Measurements from ENCODE around the gene LRRN2. TPM values are rescaled to one million over a fixed set of nuclear protein-coding genes. Genes with fewer than 3 reads are reported as not detected.

The LRRN2 gene
- total RNA-seq, 4 donors from 2014 or later: 2.0 to 8.6 (median 3.9) TPM

DNA sequence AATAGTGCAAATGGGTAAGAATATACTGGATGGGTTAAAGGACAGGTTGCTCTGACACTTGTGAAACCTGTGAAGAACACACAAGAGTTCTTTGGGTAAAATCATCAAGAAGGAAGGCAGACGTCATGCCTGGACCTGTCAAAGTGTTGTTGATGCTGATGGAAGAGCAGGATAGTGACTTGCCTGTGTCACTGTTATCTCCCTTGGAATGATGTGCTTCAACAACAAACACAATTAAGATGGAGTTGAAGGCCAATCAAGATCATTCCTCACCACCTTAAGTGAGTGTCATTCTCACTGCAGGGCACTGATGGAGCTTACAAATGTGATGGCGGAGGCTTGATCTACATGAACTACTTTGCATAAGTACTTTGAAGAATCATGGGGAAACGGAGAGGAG, 73.2 kb downstream of the LRRN2 start:
- Histone ChIP-seq H3K9me3 (no peaks in the 10 kb centered on the region), H3K27me3 (no peaks in the 10 kb centered on the region), H3K4me3 (replicated peaks in 1 of 3) (no peak overlapping the region), H3K4me1 (no peaks in the 10 kb centered on the region), H3K36me3 (no peaks in the 10 kb centered on the region), H3K27ac (no peak overlapping the region)
- TF ChIP-seq CTCF (IDR thresholded peaks at IDR 0.05): no peak
- TF ChIP-seq POLR2A (IDR thresholded peaks at IDR 0.05): no peak
- no peak for DNase-seq
- 84 to 91% methylated on average over 3 of the region's 3 CpGs for WGBS, 2 donors
- intact Hi-C loops (cut with DNase I): no loop called here

GRCh38 chr1:204611036-204611435, 74.5 kb downstream of the LRRN2 start:
- Histone ChIP-seq H3K36me3 (no peaks in the 10 kb centered on the region), H3K27me3 (no peaks in the 10 kb centered on the region), H3K4me1 (no peaks in the 10 kb centered on the region), H3K27ac (no peak overlapping the region), H3K4me3 (replicated peaks in 1 of 3) (no peak overlapping the region), H3K9me3 (no peaks in the 10 kb centered on the region)
- TF ChIP-seq POLR2A (IDR thresholded peaks at IDR 0.05): no peak
- TF ChIP-seq CTCF (IDR thresholded peaks at IDR 0.05): no peak
- WGBS, 2 donors: 79% methylated on average over 3 of the region's 3 CpGs
- DNase-seq: no peak
- intact Hi-C loops (cut with DNase I): no loop called here

GRCh38 chr1:204607910-204608309, 77.6 kb downstream of the LRRN2 start:
- Histone ChIP-seq H3K9me3 (no peaks in the 10 kb centered on the region), H3K4me3 (replicated peaks in 1 of 3) (no peak overlapping the region), H3K4me1 (no peaks in the 10 kb centered on the region), H3K36me3 (no peaks in the 10 kb centered on the region), H3K27me3 (no peaks in the 10 kb centered on the region), H3K27ac (no peak overlapping the region)
- 85 to 87% methylated on average over 6 of the region's 6 CpGs for WGBS, 2 donors
- no peak for DNase-seq
- intact Hi-C loops (cut with DNase I): no loop called here
- TF ChIP-seq POLR2A (IDR thresholded peaks at IDR 0.05) (no peak), CTCF (IDR thresholded peaks at IDR 0.05) (no peak)

DNA sequence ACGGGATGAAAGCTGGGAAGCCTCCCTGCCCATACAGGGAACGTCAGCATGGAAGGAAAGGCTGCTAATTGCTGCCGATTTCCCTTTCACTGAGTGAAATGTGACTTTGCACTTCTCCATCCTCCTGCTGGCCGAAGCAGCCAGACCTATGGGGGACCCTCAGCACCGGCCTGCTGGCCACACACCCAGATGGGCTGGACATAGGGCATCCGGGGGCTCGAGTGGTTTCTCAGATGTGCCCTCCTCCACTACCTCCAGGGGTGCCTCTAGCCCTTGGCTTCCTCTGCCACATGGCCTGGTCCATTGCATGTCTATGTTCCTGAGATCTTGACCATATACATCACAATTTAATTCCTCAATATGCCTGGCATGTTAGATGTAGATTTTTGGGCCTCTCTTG, 79.7 kb downstream of the LRRN2 start:
- no peak overlapping the region for H3K4me3 ChIP-seq (replicated peaks in 1 of 3)
- H3K4me1 ChIP-seq: no peaks in the 10 kb centered on the region
- no peak overlapping the region for H3K27ac ChIP-seq
- H3K36me3 ChIP-seq: no peaks in the 10 kb centered on the region
- intact Hi-C loops (cut with DNase I): no loop called here
- no peak for DNase-seq
- WGBS, 2 donors: 73 to 79% methylated on average over 5 to 7 of the region's 7 CpGs
- no peaks in the 10 kb centered on the region for H3K27me3 ChIP-seq
- H3K9me3 ChIP-seq: no peaks in the 10 kb centered on the region
- no peak for TF ChIP-seq CTCF (IDR thresholded peaks at IDR 0.05)
- no peak for TF ChIP-seq POLR2A (IDR thresholded peaks at IDR 0.05)

DNA sequence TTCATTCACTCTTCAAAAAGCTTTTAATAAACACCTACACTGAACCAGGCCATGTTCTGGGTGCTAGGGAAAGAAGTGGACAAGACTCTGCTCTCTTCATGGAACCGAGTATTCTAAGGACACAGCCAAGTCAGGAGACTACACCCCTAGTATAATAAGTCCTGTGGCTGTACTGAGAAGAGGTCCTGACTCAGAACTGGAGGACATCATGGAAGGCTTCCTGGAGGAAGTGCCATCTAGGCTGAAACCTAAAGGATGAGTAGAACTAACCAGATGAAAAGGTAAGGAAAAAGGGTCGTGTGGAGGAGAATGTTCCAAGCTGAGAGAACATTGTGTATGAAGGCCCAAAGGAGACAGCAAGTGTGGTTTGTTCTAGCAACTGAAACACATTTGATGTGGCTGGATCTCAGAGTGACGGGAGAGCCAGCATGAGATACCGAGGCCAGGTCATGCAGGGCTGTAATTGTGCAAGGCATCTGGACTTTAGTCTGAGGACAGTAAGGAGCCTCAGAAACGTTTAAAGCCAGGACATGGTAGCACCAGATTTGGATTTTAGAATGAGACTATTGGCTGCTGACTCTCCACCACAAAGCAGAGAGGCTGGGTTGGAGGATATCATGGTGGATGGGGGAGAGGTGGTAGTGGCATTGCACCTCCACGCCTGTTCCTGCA, 82.5 kb downstream of the LRRN2 start:
- intact Hi-C loops (cut with DNase I): no loop called here
- Histone ChIP-seq H3K27me3 (no peaks in the 10 kb centered on the region), H3K4me3 (replicated peaks in 1 of 3) (no peak overlapping the region), H3K4me1 (no peaks in the 10 kb centered on the region), H3K9me3 (no peaks in the 10 kb centered on the region), H3K27ac (no peak overlapping the region), H3K36me3 (no peaks in the 10 kb centered on the region)
- WGBS, 2 donors: 80 to 86% methylated on average over 6 of the region's 6 CpGs
- no peak for TF ChIP-seq CTCF (IDR thresholded peaks at IDR 0.05)
- no peak for TF ChIP-seq POLR2A (IDR thresholded peaks at IDR 0.05)
- DNase-seq: no peak
